HL-60 (cell line): ENCODE data around the gene C16orf90.

Experiments used
- GABPA ChIP-seq: IDR thresholded peaks from 2 replicates; pipeline ENCODE4 v1.6.1; 2012; ENCODE audit warnings: low read depth
- POLR2AphosphoS5 ChIP-seq: IDR thresholded peaks from 2 replicates; pipeline ENCODE4 v1.6.1; 2012; ENCODE audit warnings: low read depth
- SPI1 ChIP-seq: IDR thresholded peaks from 2 replicates; pipeline ENCODE4 v1.6.1; 2012; ENCODE audit warnings: low read depth, mild to moderate bottlenecking, borderline replicate concordance
- TF ChIP-seq, protein P1 (sequence below): IDR thresholded peaks from one replicate; pipeline ENCODE4 v1.5.1; 2011; ENCODE audit warnings: low read length, control low read depth, inconsistent platforms; ENCODE audit not compliant: insufficient read depth
- TF ChIP-seq, protein P2 (sequence below): IDR thresholded peaks from 2 replicates; pipeline ENCODE4 v1.6.1; 2012; ENCODE audit warnings: low read depth; ENCODE audit not compliant: insufficient replicate concordance

DNA sequence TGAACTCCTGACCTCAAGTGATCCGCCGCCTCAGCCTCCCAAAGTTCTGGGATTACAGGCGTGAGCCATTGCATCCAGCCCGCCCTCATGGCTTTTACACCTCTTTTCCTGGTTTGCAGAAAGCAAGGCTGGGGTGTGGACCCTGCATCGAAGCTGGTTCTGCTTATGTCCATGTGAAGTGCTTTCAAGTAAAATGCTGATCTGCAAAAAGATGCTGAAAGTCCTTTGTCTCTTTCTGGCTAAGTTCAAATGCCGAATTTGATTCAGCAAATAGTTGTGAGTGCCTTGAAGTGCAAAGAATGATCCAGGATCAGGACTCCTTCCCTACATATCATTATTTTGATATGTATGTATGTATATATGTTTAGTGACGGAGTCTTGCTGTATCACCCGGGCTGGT, 34.7 kb downstream of the C16orf90 start:
- TF ChIP-seq, protein P1, sequence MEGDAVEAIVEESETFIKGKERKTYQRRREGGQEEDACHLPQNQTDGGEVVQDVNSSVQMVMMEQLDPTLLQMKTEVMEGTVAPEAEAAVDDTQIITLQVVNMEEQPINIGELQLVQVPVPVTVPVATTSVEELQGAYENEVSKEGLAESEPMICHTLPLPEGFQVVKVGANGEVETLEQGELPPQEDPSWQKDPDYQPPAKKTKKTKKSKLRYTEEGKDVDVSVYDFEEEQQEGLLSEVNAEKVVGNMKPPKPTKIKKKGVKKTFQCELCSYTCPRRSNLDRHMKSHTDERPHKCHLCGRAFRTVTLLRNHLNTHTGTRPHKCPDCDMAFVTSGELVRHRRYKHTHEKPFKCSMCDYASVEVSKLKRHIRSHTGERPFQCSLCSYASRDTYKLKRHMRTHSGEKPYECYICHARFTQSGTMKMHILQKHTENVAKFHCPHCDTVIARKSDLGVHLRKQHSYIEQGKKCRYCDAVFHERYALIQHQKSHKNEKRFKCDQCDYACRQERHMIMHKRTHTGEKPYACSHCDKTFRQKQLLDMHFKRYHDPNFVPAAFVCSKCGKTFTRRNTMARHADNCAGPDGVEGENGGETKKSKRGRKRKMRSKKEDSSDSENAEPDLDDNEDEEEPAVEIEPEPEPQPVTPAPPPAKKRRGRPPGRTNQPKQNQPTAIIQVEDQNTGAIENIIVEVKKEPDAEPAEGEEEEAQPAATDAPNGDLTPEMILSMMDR, result no peak
- TF ChIP-seq, protein P2, sequence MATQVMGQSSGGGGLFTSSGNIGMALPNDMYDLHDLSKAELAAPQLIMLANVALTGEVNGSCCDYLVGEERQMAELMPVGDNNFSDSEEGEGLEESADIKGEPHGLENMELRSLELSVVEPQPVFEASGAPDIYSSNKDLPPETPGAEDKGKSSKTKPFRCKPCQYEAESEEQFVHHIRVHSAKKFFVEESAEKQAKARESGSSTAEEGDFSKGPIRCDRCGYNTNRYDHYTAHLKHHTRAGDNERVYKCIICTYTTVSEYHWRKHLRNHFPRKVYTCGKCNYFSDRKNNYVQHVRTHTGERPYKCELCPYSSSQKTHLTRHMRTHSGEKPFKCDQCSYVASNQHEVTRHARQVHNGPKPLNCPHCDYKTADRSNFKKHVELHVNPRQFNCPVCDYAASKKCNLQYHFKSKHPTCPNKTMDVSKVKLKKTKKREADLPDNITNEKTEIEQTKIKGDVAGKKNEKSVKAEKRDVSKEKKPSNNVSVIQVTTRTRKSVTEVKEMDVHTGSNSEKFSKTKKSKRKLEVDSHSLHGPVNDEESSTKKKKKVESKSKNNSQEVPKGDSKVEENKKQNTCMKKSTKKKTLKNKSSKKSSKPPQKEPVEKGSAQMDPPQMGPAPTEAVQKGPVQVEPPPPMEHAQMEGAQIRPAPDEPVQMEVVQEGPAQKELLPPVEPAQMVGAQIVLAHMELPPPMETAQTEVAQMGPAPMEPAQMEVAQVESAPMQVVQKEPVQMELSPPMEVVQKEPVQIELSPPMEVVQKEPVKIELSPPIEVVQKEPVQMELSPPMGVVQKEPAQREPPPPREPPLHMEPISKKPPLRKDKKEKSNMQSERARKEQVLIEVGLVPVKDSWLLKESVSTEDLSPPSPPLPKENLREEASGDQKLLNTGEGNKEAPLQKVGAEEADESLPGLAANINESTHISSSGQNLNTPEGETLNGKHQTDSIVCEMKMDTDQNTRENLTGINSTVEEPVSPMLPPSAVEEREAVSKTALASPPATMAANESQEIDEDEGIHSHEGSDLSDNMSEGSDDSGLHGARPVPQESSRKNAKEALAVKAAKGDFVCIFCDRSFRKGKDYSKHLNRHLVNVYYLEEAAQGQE, result no peak
- TF ChIP-seq POLR2AphosphoS5 (no peak), GABPA (no peak), SPI1 (no peak)
